Measurements from ENCODE around the gene STRN4.

- no peak for TF ChIP-seq CTCF (IDR thresholded peaks at IDR 0.05)
- no peak for TF ChIP-seq POLR2A (IDR thresholded peaks at IDR 0.05)
Observed at GRCh38 chr19:46755077-46755852, 9.0 kb upstream of the STRN4 start.

All from esophagus squamous epithelium (tissue), 4 donors.